GM19452 (cell line): Measurements from ENCODE around the gene COG5.
"Not testable (repeated sequence)": the region's sequence is repeated elsewhere in the genome, so short reads cannot be mapped to it uniquely, and the experiment has no call there.

Source experiments
- ATAC-seq: cut with Tn5 transposase; IDR thresholded peaks from one replicate; pipeline ENCODE4 v1.9.1; 2021; ENCODE audit not compliant: unreplicated experiment

Gene COG5

GRCh38 chr7:107167483-107168232 lies 396.1 kb downstream of the COG5 start:
- ATAC-seq: no peak

GRCh38 chr7:107166736-107167426 lies 396.8 kb downstream of the COG5 start:
- no peak for ATAC-seq

- no peak for ATAC-seq
Observed at GRCh38 chr7:107165341-107165740, 398.4 kb downstream of the COG5 start.

DNA sequence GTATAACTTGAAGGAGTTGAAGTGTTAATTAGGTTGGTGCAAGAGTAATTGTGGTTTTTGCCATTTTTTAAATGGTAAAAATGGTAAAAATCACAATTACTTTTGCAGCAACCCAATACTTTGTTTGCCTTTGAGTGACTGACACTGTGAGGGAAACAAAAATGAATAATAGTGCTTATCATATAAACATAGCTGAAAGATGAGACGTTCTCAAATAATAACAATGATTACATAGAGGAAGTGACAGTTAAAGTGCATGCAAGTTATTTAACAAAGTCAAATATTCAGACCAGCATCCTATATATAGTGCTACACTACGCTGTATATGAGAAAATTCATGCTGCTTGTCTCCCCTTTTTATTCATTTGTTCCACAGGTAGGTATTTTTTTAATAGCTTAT lies 399.6 kb downstream of the COG5 start:
- no peak for ATAC-seq

- ATAC-seq: no peak
Observed at GRCh38 chr7:107162475-107162874, 401.2 kb downstream of the COG5 start.

- no peak for ATAC-seq
Observed at GRCh38 chr7:107161415-107161814, 402.3 kb downstream of the COG5 start.

DNA sequence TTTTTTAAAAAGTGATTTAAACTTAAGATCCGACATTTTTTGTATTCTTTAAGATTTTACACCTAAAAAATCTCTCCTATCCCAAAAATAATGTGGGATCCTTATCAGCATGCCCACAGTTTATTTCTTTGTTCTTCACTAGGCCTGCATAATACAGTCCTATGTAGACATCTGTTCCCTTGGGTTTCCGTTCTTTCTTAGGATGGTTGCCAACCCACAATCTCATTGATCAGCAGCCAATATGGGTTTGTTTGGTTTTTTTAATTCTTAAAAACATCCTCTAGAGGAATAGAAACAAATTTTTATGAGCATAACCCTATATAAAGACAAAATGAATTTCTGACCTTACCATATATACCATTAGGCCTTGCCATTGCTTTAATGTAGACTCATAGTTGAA lies 403.3 kb downstream of the COG5 start:
- ATAC-seq: no peak

- no peak for ATAC-seq
Observed at GRCh38 chr7:107158028-107158427, 405.7 kb downstream of the COG5 start.

- ATAC-seq: no peak
Observed at GRCh38 chr7:107157091-107157490, 406.6 kb downstream of the COG5 start.

- ATAC-seq: not testable (repeated sequence)
Observed at GRCh38 chr7:107155726-107156125, 408.0 kb downstream of the COG5 start.

DNA sequence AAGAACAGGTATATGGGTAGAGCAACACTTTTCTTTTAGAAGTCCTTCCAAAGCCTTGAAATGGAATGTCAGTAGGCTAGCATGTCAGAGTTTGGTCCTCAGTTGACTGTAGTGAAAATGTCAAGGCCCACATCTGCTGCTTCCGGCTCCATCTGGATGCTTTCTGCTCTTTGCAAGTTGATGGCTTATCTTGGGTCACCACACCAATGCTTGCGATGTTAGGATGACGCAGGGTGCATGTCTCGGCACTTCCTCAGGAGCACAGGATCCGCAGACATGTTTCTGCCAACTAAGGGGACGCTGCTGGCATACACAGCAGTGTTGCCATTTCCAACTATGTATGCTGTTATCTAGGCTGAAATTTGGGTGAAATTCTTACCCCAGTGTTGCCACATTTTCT lies 408.9 kb downstream of the COG5 start:
- no peak for ATAC-seq

- ATAC-seq: no peak
Observed at GRCh38 chr7:107152011-107152410, 411.7 kb downstream of the COG5 start.
